ENCODE results near the gene TP53I11.

The TP53I11 gene

DNA sequence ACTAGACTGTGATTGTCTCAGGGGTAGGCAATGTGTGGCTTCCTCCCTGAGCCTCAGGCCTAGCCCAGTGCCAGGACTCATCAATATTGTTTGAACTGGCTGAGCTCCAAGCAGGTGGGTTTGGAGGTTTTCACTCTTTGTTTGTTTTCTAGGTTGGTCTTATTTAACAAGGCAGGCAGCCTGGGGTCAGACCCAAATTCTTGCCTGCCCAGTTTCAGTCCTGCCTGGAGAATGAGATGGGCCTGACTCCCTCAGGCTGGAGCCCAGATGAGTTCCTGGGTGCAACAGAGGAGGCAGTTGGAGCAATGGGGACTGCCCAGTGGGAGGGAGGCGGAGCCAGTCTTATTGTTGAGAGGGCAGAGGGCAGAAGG lies 28.3 kb upstream of the TP53I11 start:
- no peak for DNase-seq (ENCODE audit: low read depth in 2 of 2)

DNA sequence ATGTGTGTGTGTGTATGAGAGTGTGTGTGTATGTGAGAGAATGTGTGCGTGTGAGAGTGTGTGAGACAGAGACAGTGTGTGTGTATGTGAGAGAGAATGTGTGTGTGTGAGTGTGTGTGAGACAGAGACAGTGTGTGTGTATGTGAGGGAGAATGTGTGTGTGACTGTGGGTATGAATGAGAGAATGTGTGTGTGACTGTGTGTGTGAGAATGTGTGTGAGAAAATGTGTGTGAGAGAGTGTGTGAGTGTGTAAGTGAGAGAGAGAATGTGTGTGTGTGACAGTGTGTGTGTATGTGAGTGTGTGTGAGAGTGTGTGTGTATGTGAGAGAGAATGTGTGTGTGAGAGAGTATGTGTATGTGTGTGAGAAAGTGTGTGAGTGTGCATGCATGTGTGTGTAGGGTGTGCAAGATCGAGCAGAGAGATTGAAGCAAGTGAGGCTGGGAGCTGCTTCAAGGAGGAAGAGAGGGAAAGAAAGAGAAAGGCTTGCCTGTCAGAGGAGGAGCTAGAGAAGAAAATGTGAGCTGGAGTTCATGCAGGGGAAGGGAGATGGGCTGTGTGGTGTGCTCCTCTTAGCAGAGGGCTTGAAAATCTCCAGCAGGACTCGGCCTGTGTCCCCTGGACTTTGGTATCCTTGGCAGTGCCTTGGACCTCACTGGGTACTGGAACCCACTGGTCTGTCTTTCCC lies 27.7 kb upstream of the TP53I11 start:
- DNase-seq (ENCODE audit: low read depth in 2 of 2) = no peak

DNA sequence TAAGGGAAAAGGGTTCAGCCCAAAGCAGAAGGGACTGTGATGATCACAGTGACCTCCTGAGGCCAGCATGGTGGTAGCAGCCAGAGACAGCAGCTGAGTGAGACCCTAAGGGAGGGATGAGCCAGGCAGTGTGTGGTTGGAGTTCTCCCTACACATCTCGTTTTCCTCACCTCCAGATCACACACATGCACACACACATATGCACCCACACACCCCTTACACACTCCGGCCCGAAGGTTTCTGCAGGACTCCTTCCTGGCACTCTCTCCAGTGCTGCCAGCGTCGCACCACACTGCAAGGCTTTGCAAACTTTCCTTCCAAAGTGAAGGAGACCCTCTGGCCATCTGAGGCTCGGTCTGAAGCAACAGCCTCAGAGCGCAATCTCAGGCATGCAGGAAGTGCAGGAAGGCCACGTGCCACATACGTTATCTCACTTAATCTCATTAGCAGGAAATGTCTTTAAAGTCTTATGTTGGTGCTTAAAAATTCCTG lies 26.9 kb upstream of the TP53I11 start:
- DNase-seq (ENCODE audit: low read depth in 2 of 2) = no peak

DNA sequence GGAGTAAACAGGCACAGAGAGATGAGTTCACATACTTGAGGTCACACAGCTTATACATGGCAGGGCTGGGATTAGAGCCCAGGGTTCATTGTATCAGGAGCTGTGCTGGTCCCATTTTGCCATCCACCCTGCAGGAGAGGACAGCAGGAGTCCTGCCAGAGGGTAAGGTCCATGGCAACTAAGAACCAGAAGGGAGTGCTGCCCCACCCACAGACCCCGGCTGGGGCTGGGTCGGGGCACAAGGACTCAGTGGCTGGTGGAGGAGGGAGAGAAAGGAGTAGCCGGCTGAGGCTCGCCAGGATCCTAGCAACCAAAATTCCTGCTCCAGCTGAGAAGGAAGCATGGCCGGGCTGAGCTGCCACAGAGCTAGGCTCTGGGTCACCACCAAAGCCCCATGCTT lies 25.9 kb upstream of the TP53I11 start:
- DNase-seq (ENCODE audit: low read depth in 2 of 2) = no peak

DNA sequence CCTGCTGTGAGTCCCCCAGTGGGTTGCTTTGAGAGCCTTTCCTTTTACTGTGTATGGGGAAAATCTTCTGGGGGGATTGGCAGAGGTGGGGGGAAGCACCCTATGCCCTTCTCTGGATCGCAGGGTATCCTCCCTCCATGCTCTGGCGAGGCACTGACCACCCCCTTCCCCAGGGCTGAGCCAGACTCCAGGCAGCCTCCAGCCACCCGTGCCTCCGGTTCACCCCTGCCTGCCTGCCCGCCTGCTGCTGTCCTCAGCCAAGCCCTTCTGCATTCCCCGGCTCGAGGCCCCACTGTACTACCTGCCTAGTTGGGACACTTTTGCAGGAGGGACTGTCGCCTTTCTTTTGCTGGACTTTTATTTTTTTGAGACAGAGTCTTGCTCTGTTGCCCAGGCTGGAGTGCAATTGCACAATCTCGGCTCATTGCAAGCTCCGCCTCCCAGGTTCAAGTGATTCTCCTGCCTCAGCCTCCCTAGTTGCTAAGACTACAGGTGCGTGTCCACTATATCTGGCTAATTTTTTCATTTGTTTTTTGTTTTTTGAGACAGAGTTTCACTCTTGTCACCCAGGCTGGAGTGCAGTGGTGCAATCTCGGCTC lies 23.8 kb upstream of the TP53I11 start:
- no peak for DNase-seq (ENCODE audit: low read depth in 2 of 2)

DNA sequence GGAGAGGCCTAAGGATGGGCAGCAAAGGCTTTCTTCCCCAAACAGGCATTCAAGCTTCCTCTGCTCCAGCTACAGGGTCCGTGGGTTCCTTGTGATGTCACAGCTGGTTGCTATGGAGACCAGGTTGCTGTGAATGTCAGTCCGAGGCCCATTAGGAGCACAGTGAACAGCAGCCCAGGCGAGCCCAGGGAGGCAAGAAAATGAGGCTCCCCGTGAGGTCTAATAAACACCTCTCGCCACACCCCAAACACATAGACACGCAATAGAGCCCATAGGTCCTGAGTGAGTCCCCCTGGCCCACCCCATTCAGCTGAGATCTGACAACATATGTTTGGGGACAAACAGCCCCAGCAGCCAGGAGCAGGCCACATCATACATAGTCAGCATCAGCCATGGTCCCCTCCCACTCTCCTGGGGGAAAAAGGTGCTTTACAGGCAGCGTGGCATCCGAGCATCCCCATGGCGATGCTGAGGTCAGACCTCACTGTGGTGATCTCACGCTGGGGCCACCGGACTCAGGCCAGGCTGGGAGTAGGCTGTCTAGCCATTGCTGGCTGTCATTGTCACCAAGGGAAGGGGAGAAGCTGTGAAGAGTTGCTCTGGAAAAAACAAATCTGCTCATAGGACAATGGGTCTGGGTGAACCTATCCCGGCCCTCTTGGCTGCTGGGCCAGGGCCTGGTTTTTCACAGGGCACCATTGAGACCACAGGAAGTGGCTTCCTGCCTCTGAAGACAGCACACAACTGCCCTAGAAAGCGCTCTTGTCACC lies 23.1 kb upstream of the TP53I11 start:
- no peak for DNase-seq (ENCODE audit: low read depth in 2 of 2)

DNA sequence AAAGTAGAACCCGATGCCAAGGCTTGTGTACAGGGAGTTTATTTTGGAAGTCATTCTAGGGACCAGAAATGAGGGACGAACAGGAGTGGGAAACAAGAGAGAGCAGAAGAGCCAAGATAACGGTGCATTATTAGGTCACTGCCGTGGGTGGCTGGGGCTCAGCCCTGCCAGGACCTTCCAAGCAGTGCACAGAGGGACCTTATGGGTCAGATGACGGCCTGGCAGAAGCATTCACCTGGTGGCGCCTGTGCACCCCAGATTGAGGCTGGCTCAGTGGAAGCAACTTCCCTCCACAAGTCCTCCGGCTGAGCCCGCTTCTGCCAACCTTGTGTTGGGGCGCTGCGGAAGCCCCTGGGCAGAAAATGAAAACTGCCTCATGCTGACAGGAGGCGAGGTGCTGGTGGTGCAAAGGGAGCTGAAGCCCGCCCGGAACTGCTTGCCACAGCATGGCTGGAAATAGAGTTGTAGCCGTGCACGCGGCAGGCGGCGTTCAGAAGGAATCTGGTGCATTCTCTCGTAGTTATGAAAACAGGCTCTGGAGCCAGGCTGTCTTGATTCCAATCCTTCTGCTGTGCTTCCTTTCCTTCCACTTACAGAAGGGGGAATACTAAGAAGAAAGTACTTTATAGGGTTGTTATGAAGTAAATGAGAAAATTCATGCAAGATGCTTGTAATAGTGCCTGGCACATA lies 22.2 kb upstream of the TP53I11 start:
- no peak for DNase-seq (ENCODE audit: low read depth in 2 of 2)

DNA sequence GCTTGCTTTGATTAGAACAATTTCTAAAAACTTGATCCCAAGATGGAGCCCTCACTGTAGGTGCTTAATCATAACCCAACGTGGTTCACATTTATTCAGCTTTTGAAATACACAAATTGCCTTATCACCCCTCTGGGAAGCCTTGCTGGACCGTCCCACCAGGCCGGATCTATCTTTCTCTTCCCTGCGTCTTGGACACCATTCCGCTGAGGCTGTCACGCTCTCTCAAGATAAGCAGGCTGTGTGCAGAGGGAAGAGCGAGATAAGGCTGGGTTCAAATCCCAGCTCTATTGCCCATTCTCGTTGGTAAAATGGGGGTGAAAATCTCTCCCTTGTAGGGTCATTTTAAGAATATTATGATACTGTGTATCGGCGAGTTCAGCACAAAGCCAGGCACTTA lies 20.5 kb upstream of the TP53I11 start:
- no peak for DNase-seq (ENCODE audit: low read depth in 2 of 2)

DNA sequence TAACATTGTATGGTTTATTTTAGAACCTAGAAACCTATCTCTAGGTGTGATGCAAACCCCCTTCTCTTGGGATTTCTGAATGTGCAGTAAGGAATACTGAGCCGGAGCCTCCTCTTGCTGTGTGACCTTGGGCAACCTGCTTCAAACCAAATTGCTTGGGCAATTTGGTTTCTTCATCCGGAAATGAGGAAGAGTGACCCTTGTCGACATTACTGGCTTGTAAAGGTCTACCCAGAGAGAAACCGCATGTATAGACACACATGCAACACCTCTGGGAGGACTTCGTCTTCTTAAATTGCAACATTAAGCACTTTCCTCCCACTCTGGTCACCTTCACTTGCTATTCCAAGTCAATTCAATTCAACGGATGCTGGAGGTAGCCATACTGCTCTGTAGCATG lies 19.6 kb upstream of the TP53I11 start:
- DNase-seq (ENCODE audit: low read depth in 2 of 2) = no peak

DNA sequence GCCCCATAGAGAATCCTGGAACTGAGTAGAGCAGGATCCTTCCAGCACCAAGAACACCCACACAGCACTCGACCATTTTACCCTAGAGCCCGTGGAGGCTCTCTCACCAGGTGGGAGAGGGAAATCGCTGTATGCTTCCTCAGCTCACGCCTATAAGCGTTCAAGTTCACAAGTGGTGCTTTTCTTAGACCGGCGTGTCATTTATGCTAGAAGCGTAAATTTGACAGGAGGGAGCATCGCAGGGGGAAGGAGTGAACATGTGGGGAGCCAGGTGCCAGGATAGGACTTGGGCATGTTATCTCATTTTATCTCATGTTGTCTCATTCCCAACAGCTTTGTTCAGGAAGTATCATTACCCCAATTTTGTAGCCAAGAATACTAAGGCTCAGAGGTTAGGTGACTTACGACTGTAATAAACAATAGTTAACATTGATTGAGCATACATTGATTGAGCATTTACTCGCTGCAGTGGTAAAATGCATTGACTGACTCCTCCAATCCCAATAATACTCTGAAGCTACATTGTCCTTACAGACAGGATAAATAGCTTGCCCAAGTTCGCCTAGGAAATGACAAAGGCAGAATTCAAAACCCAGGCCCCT lies 19.1 kb upstream of the TP53I11 start:
- DNase-seq (ENCODE audit: low read depth in 2 of 2) = no peak

DNA sequence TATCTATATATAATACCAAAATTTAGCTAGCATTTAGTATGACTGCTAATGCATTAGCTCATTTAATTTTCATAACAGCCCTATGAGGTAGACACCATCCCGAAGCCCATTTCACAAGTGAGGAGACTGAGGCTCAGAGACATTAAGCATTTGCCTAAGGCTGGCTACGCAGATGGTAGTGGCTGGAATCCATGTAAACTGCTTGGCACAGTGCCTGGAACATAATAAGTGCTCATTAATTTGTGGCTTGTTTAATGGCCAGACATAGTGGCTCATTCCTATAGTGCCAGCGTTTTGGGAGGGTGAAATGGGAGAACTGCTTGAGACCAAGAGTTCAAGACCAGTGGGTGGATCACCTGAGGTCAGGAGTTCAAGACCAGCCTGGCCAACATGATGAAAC lies 17.8 kb upstream of the TP53I11 start:
- DNase-seq (ENCODE audit: low read depth in 2 of 2) = no peak

DNA sequence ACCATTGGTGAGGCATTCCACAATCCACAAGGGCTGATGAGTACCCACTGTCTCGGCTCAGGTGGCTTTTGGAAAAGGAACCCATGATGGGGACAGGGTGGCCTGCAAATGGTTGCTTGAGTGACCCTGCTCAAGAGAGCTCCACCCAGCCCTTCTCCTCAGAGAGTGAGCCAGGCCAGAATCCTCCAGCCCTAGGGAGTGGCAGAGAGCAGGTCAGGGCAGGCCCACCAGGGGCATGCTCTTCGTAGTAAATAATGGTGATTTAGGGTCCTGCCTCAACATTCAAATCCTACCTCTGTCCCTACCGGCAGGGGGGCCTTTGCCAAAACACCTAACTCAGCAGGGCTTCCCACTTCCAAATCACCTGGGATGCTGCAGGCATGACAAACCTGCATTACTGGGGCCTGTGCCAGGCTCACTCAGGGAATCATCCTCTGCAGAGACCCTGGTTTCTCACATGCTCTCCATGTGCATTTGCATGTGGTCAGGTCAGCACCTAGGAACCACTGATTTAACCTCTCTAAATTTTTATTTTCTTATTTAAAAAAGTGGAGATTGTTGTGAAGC lies 17.3 kb upstream of the TP53I11 start:
- no peak for DNase-seq (ENCODE audit: low read depth in 2 of 2)

DNA sequence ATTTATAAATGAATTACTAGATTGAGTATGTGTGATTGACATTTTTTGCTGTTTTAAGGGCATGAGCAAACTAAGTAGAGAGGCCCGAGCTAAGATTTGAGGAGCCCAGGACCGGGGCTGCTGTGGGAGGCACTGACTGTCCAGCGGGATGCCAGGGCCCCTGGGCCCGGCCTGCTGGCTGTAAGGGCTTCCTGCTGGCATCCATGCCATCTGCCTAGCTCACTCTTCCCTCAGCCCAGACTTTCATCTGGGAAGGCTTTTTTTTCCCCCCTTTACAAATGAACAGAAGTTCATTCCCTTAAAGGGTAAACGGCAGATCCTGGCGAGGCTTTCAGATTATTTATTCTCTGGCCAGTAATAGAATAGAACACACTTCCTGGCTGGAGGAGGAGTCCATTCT lies 16.0 kb upstream of the TP53I11 start:
- DNase-seq (ENCODE audit: low read depth in 2 of 2) = no peak

DNA sequence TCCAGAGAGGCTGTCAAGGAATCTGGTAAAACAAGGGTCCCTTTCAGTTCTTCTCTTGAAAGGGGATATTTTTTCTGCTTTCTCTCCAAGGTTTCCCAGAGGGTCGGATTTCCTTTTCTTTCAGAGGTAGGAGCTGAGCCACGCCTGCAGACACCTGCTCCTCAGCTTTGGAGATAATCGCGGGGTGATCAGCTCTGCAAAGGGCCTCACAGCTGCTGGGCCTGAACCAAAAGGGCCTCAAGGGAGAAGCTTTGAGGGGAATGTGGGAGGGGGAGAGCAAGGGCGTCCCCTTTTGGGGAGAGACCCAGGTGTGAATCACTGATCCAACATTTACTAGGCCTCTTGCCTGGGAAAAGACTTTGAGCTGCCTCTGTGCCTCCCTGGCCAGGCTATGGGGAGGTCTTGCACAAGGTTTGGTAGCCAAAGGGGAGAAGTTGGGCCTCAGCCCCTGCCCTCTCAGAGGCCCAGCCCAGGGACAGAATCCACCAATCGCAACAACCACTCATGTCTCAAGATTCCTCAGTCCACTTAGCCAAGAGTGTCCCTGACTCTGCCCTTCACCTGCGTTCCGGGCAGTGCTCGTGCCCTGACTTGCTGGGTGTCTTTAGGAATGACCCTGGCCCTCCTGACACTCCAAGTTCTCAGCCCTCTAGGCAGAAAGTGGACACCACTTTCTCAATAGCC lies 14.0 kb upstream of the TP53I11 start:
- no peak for DNase-seq (ENCODE audit: low read depth in 2 of 2)

DNA sequence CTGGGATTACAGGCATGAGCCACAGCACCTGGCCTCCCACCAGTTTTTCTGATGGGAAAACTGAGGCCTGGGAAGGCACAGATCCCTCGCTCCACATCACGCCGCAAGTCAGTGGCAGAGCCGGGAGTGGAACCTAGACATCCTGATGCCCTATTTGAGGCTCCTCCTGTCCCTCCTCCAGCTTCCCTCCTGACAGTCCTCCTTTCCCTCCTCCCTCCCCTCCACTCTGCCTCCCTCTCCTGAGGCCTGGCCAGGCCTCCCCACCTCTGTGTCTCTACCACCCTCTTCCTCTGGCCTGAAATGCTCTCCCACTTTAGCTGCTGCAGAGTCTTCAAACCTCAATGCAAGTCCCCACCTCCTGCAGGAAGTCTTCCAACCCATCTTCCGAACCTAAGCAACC lies 13.3 kb upstream of the TP53I11 start:
- DNase-seq (ENCODE audit: low read depth in 2 of 2) = no peak

DNA sequence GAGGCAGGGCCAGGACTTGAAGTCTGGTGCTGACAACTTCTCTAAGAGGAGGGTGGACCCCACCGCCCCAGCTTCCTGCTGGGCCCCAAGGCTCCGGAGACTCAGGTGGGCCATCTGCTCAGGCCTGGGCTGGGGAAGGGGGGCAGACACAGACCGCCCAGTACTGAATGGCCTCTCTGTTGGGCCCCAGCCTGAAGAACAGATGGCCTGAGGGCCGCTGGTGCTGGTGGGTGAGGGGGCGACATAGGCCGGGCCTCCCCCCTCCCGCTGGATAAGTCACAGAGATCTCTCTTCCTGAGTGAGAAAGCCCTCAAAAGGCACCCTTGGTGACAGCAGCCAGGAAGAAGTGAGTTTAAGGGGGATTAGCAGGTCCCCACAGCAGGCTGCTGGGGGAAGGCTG lies 12.5 kb upstream of the TP53I11 start:
- DNase-seq (ENCODE audit: low read depth in 2 of 2) = no peak

DNA sequence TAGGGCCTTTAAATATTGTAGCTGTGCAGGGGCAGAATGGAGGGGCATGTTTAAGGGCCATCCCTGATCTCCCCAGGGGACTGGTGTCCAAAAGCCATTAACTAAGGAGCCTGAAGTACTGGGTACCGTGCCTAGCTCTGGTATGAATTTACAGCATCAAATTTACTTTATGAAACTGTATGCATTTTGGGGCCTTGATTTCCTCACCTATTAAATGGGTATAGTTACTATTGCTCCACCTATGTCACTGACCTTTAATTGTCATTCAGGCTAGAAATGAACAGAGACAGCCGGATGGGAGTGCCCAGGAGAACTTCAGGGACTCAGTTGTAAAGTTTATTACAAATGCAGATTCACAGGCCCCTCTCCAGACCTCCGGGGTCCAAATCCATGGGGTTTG lies 11.8 kb upstream of the TP53I11 start:
- no peak for DNase-seq (ENCODE audit: low read depth in 2 of 2)

DNA sequence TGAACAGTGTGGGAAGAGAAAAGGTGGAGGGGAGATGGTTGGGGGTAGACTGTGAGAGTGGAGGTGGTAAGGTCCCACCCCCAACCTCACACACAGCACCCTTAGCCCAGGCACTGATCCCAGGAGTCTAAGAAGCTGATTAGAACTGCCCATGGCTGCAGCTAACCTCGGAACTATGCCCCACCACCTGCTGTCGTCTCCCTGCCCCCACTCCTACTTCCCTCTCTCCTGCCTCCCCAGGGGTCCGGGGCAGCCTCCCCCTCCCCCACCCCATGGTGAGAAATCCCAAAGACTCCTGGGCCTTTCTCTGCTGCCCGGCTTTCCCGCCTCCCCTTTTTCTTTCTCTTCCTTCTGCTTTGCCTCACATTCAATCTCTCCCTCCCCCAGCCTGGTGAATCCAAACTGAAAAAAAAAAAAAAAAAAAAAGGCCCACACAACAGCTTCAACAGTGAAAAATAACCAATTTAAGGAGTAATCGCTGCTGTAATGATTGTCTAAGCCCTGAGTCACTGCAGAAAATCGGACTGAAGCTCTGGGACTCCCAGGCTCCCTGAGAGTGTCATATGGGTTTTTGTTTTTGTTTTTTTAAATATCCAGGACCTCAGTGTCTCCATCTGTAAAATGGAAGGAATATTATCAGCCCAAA lies 9.6 kb upstream of the TP53I11 start:
- DNase-seq (ENCODE audit: low read depth in 2 of 2) = no peak

DNA sequence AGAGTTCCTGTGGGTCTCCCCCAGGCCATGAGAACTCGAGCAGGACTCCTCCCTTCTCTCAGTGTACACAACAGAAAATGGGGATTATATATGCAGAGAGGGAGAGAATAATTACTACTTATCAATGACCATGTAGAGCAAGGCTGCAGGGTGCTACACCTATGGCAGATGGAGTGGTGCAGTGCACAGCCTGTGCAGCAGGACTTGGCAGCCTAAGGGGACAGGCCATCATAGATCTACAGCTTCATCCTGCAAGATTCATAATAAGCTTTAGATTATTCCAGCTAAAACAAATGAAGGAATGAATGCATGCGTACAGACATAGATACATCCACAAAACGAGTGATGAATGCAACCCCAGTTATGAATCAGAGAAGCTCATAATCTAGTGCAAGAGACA lies 8.4 kb upstream of the TP53I11 start:
- no peak for DNase-seq (ENCODE audit: low read depth in 2 of 2)

DNA sequence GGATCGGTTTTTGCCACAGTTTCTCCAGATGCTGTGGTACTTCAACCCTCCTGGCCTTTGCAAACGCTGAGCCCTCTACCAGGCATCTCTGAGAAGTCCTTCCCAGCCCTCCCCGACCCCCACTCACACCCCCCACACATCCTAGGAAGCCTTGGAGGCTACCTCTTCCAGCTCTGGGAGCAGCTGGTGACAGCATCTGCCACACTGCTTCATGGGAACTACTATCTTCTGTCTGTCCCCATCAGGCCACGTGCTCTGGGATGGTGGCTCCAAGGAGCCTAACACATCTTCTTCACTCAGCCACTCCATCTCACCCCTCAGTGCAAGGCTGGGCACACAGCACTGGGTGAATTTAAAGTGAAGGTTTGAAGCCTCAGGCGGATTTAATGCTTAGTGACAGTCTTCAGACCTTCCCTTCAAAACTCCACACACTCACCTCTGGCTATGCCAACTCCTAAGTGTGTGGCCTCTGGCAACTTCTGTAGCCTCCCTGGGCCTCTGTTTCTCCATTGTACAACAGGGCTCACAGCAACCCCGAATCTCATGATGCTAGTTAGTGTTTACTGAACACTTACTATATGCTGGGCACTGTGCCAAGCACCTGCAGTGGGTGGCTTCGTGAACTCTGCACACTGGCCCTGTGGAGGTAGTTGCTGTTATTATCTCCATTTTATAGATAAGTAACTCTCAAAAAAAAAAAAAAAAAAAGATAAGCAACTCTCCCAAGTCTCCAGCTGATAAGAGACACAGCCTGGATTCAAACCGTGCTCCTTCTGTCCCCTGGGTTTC lies 7.3 kb upstream of the TP53I11 start:
- DNase-seq (ENCODE audit: low read depth in 2 of 2) = no peak
